Ovary (tissue), 3 donors: ENCODE results near the gene PLK5.

Source experiments
- CTCF ChIP-seq, 3 donors: fragments of 450-650 bp in 2 of 3; fragments of 200-600 bp in 1 of 3; IDR thresholded peaks; one replicate each; pipeline versions ENCODE4 v1.5.1 to v1.8.0; 2016 to 2022; ENCODE audit warnings: antibody characterized with exemption in 3 of 3, mild to moderate bottlenecking in 1 of 3
- POLR2A ChIP-seq: fragments of 450-650 bp; IDR thresholded peaks from one replicate; pipeline ENCODE4 v1.6.1; 2017; ENCODE audit warnings: antibody characterized with exemption, mild to moderate bottlenecking, moderate library complexity
- donor health status: DM: no; HTN: no; CAD: no.

- TF ChIP-seq CTCF (IDR thresholded peaks at IDR 0.05): no peak
- TF ChIP-seq POLR2A: no peak
Observed at GRCh38 chr19:1502433-1503088, 21.3 kb upstream of the PLK5 start.
